DMS153 (cell line): ENCODE measurements around the gene FBLN1.
"Not testable (repeated sequence)": the region's sequence is repeated elsewhere in the genome, so short reads cannot be mapped to it uniquely, and the experiment has no call there.

Experiments
- DNase-seq: peaks from one replicate; lab custom pipeline; 2025; lab: John Stamatoyannopoulos, UW

Gene FBLN1

DNA sequence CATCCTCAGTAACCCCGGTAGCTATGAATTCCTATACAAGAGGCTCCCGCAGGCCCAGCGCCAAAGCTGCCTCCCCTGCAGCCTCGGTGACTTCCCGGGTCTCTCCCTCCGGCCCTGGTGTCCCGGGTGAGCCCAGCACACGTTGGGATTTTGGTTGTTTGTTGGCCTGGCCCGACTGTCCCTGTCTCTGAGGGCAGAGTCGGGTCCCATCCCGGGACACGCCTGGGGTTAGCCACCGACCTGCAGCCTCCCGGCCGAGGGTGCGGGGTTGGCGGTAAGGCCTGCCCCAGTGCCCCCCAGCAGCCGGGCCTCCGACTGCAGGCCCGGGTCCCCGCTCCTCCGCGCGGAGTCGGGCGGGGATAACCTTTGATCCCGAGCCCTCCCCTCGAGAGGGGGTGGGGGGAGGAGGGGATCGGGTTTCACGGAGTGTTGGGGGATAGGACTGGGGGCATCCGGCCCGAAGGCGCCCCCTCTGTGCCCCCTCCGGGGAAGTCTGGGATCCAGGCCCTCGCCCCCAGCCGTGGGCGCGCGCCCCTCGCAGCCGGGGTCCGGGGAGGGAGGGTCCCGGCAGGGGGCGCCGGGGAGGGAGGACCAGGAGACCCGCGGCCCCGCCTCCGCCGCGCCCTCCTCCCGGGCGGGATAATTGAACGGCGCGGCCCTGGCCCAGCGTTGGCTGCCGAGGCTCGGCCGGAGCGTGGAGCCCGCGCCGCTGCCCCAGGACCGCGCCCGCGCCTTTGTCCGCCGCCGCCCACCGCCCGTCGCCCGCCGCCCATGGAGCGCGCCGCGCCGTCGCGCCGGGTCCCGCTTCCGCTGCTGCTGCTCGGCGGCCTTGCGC lies at the start of gene FBLN1:
FBLN1 (plus strand) TSS at position 669 of the 835 bp plus-strand sequence; CDS start at position 772, 103 bp downstream.
- DNase-seq = peak; percentile 8

- no peak for DNase-seq
Observed at GRCh38 chr22:45453764-45454163, 48.9 kb upstream of the FBLN1 start.

DNA sequence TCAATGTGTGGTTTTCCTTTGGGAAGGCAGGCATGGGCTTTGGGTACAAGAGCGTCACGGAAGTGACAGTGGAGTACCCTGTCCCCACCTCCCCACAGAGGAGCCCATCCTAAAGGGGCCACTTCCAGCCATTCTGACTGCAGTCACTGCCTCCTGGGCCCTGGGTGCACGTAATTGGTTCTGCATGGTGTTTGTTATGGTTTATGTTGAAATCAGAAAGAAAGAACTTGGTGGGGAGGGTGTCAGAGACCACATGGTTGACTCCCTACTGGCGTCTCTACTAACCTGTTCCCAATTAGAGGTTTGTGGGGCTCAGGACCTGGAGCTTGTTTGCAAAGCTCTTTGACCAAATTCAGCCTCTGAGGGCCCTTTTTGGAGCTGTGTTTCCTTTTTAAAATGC lies 48.4 kb upstream of the FBLN1 start:
- no peak for DNase-seq

GRCh38 chr22:45455212-45455611 lies 47.5 kb upstream of the FBLN1 start:
- DNase-seq = no peak

- no peak for DNase-seq
Observed at GRCh38 chr22:45455621-45456020, 47.1 kb upstream of the FBLN1 start.

- DNase-seq = no peak
Observed at GRCh38 chr22:45456811-45457210, 45.9 kb upstream of the FBLN1 start.

- DNase-seq = no peak
Observed at GRCh38 chr22:45458532-45458931, 44.2 kb upstream of the FBLN1 start.

GRCh38 chr22:45459235-45459634 lies 43.4 kb upstream of the FBLN1 start:
- DNase-seq = no peak

GRCh38 chr22:45460288-45461109 lies 42.2 kb upstream of the FBLN1 start:
- DNase-seq = no peak

- DNase-seq = peak; percentile 4
Observed at GRCh38 chr22:45462034-45462655, 40.5 kb upstream of the FBLN1 start.

GRCh38 chr22:45463691-45464090 lies 39.0 kb upstream of the FBLN1 start:
- not testable (repeated sequence) for DNase-seq

DNA sequence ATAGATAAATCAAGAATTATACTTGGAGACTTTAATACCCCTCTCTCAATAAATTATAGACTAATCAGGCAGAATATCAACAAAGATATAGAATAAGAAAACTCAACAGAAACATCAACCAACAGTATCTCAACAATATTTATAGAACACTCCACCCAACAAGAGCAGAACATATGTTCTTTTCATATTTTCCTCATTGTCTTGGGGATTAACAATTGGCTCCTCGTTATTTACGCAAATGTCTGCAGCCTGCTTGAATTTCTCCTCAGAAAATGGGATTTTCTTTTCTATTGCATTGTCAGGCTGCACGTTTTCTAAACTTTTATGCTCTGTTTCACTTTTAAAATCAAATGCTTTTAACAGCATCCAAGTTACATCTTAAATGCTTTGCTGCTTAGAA lies 37.0 kb upstream of the FBLN1 start:
- DNase-seq = no peak

DNA sequence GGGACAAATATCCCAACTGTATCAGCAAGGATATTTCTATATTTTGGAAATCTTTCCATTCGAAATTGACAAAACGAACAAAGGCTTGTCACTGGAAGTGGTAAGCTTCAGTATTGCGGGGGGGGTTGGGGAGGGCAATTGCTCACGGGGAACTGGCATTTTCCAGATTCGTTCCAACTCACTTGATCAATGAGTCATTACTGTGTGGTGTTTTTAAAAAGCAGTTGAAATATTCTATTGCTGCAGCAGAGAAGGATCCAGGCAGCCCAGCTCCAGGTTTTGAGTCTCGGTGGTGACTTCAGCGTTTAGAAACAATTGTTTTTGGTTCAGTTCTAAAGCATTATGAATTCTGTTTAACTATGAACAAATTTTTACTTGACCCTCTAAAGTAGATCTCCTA lies 33.8 kb upstream of the FBLN1 start:
- no peak for DNase-seq

DNA sequence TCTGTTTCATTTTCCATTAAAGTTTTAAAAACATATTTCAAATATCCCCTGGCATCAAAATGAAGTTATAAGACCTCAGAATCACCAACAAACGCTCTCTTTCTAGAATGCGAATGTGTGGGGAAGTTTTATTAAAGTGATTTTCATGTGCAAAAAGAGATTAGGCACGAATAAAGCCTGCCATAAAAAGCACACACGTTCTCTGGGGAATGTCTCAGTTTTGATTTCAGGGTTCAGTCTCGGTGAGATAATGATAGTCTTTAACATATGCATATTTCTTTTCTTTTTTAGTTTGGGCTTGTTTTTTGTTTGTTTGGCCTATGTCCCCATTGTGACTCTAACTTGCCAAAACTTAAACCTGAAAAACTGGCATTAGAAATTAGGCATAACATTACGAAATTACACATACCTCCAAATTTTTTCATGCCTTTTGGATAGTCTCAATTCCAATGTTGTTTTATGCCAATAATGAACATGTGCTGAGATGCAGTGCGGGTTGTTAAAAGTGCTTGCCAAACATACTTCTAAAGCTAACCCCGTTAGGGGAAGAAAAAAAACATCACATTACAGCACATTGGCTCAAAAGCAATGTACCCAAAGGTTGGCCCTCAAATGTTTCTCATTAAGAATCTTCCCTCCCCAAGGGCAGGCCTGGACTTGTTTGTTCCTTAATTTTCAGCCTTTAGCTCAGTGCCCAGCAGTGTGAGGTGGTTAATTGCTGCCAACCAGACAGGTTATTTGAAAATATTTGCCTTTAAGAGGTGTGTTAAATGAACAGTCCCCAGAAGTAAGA lies 33.2 kb upstream of the FBLN1 start:
- no peak for DNase-seq

DNA sequence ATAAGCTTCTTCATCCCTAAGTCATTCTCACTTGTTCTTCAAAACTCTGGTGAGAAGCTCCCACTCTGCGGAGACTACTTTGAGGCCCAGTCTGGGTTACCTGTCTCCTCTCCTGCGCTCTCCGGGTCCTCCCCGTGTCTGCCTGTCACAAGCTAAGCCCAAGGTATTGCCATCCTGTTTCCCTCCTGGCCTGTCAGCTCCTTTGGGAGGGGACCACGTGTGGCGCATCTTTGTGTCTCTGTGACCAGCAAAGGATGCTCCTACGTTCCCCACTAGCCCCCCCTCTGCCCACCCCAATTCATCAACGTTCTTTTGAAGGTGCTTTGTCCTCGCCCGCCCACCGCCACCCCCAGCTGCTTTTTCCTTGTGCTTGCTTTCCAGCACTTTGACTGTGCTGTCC lies 31.8 kb upstream of the FBLN1 start:
- no peak for DNase-seq

DNA sequence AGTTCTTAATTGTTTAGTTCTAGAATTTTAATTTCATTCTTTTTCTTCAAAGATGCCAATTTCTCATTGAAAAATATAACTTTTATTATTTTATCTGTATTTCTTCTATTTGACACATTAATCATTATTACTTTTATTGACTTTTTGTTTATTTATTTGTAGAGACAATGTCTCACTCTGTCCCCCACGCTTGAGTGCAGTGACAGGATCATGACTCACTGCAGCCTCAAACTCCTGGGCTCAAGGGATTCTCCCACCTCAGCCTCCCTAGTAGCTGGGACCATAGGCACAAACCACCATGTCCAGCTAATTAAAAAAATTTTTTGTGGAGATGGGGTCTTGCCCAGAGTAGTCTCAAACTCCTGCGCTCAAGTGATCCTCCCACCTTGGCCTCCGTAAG lies 30.3 kb upstream of the FBLN1 start:
- no peak for DNase-seq

GRCh38 chr22:45473626-45474237 lies 29.0 kb upstream of the FBLN1 start:
- DNase-seq = no peak

GRCh38 chr22:45475063-45475747 lies 27.5 kb upstream of the FBLN1 start:
- DNase-seq = no peak

GRCh38 chr22:45475851-45476514 lies 26.7 kb upstream of the FBLN1 start:
- DNase-seq = no peak

GRCh38 chr22:45476814-45477213 lies 25.9 kb upstream of the FBLN1 start:
- no peak for DNase-seq
